Stimulated activated CD4-positive, alpha-beta T cell treated with anti-CD3 and anti-CD28 coated beads, Interleukin-4, amount 100 ng/mL, for 48 hours (primary cell): ENCODE data around the gene FOXN1.

Experiments
- DNase-seq, 2 donors: peaks; one replicate each; pipeline ENCODE4 v3.0.0-alpha.2; 2020; ENCODE audit warnings: low read depth in 2 of 2

The FOXN1 gene

GRCh38 chr17:28545787-28546415 lies 39.8 kb downstream of the FOXN1 start:
- DNase-seq: no peak

GRCh38 chr17:28547096-28547622 lies 41.0 kb downstream of the FOXN1 start:
- DNase-seq: no peak

- DNase-seq: peak; percentile 73 to 79
These were observed 41.7 kb downstream of the FOXN1 start for GRCh38 chr17:28547623-28548416.

- no peak for DNase-seq
These were observed 42.4 kb downstream of the FOXN1 start for GRCh38 chr17:28548417-28549130.

GRCh38 chr17:28549236-28550132 lies 43.3 kb downstream of the FOXN1 start:
- peak; percentile 28 to 40 for DNase-seq

GRCh38 chr17:28550858-28551257 lies 44.7 kb downstream of the FOXN1 start:
- DNase-seq: no peak

GRCh38 chr17:28551421-28552175 lies 45.5 kb downstream of the FOXN1 start:
- DNase-seq: no peak

- peak; percentile 75 to 78 for DNase-seq
These were observed 46.2 kb downstream of the FOXN1 start, which contains the start of gene UNC119 for GRCh38 chr17:28552176-28552999. Gene UNC119, minus strand, starts transcription at chr17:28552624. Its CDS starts 67 bp downstream, at chr17:28552557.

GRCh38 chr17:28553000-28553505 lies 46.9 kb downstream of the FOXN1 start:
- no peak for DNase-seq

GRCh38 chr17:28554565-28554964 lies 48.4 kb downstream of the FOXN1 start:
- DNase-seq: no peak

- no peak for DNase-seq
These were observed 48.9 kb downstream of the FOXN1 start for GRCh38 chr17:28555022-28555421.

GRCh38 chr17:28563475-28563874 lies 57.3 kb downstream of the FOXN1 start:
- DNase-seq: no peak

- DNase-seq: no peak
These were observed 61.5 kb downstream of the FOXN1 start for GRCh38 chr17:28567604-28568003.

- DNase-seq: no peak
These were observed 63.3 kb downstream of the FOXN1 start for GRCh38 chr17:28569446-28569845.

GRCh38 chr17:28570716-28571360 lies 64.7 kb downstream of the FOXN1 start:
- peak in 1 of 2 donors; percentile 36 for DNase-seq

GRCh38 chr17:28571361-28572122 lies 65.4 kb downstream of the FOXN1 start, which contains the start of gene PIGS:
Gene PIGS, minus strand, starts transcription at chr17:28571524. Its CDS starts 28 bp downstream, at chr17:28571496.
- DNase-seq: peak; percentile 91 to 92

GRCh38 chr17:28572259-28573039 lies 66.3 kb downstream of the FOXN1 start:
- DNase-seq: no peak
